Dendritic cell treated with granulocyte-macrophage colony-stimulating factor and Interleukin-4, amounts not matched to agents 40 ng/mL and 50 ng/mL, for 4 days (primary cell): ENCODE results near the gene VPS37C.
"Not testable (repeated sequence)": the region's sequence is repeated elsewhere in the genome, so short reads cannot be mapped to it uniquely, and the experiment has no call there.

Experiments
- H3K27ac Mint-ChIP-seq: one replicate; pipeline ENCODE4 v1.8.0; 2022; ENCODE audit warnings: mild to moderate bottlenecking, mixed read lengths
- H3K27me3 Mint-ChIP-seq: one replicate; pipeline ENCODE4 v1.8.0; 2022; ENCODE audit warnings: mild to moderate bottlenecking, mixed read lengths
- H3K36me3 Mint-ChIP-seq: one replicate; pipeline ENCODE4 v1.8.0; 2022; ENCODE audit warnings: low read depth, mixed read lengths
- H3K4me1 Mint-ChIP-seq: one replicate; pipeline ENCODE4 v1.8.0; 2022; ENCODE audit warnings: low read depth, mixed read lengths
- H3K4me3 Mint-ChIP-seq: one replicate; pipeline ENCODE4 v1.8.0; 2022; ENCODE audit warnings: mild to moderate bottlenecking, moderate library complexity, mixed read lengths
- H3K9me3 Mint-ChIP-seq: one replicate; pipeline ENCODE4 v1.8.0; 2022; ENCODE audit warnings: mixed read lengths
- intact Hi-C: fragments of 100-400 bp; cut with micrococcal nuclease; formaldehyde crosslinking; loops from one replicate; pipeline ENCODE4 v1.15.0; 2022

The VPS37C gene

GRCh38 chr11:61161190-61162091 lies at the start of gene VPS37C:
Gene VPS37C (minus strand): TSS chr11:61161426. CDS start chr11:61138829, 22,597 bp downstream.
- Mint-ChIP-seq H3K4me1 (peaks cover 73% of the 10 kb centered on the region), H3K4me3 (peak within 1 kb of the TSS; percentile 81), H3K36me3 (peaks cover 24% of the 10 kb centered on the region), H3K9me3 (no peaks in the 10 kb centered on the region), H3K27ac (peak within 1 kb of the TSS; percentile 93), H3K27me3 (no peaks in the 10 kb centered on the region)
- intact Hi-C loops = no loop called here

GRCh38 chr11:61210629-61211028 lies 49.4 kb upstream of the VPS37C start:
- H3K27ac Mint-ChIP-seq, H3K9me3 Mint-ChIP-seq, H3K36me3 Mint-ChIP-seq, H3K4me3 Mint-ChIP-seq, intact Hi-C loops, H3K4me1 Mint-ChIP-seq, H3K27me3 Mint-ChIP-seq: not testable (repeated sequence)

DNA sequence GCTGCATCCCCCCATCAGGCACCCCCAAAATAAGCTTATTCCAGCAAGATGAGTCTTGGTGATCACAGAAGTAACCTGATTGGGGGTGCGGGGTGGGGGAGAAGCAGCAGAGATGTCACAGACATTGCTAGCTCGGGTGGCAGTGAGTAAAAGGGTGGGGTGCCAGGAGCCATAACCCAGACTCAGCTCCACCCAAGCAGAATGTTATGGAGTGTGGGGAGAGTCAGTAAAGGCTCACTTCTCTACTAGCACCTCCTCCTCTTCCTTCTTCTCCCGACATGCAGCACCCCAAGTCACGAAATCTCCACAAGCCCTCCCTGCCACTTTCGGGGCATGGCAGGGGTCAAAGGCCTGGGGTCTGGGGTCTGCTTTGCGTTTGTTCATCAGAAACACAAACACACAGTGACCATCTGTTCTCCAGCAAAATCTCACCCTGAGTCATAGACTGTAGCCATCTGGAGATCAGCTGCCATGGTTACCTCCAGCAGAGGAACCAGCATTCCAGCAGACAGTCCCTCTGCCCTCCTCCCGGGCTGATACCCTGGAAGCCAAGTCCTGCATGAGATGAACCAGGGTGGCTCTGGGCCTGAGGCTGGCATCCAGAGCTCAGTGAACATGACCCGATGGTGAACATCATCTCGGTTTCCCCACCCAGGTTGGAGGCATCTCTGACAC lies 46.5 kb upstream of the VPS37C start:
- H3K27me3 Mint-ChIP-seq = not testable (repeated sequence)

DNA sequence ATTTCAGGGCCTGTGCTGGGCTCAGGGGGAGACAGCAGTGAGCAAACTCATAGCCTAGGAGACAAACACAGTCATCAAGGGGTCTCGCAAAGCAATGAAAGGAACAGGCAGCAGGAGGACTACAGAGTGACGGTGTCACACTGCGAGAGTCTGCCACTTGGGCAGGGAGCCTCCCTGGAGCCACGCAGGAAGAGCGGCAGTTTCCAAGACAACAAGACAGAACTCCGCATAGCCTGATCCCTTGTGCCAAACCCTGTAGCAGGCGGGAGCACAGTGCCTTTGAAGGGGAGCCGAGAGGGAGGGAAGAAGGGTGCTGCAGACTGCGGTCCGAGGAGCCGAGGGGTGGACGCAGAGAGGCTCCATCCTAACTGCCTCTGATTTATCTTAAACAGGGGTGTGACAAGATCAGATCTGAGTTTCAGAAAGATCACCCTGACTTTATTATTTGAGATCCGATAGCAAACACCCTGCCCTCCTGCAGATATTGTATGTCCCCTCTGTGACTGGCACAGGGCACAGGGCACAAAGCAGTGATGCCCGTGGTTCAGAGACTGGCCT lies 43.4 kb upstream of the VPS37C start:
- H3K9me3 Mint-ChIP-seq, intact Hi-C loops, H3K4me3 Mint-ChIP-seq, H3K36me3 Mint-ChIP-seq: not testable (repeated sequence)
- peak overlapping the region; percentile 46 for H3K27ac Mint-ChIP-seq
- H3K4me1 Mint-ChIP-seq = peaks cover 25% of the 10 kb centered on the region
- peaks cover 10% of the 10 kb centered on the region for H3K27me3 Mint-ChIP-seq

More for the DNA sequence above, 46.5 kb upstream of the VPS37C start:
- H3K4me3 Mint-ChIP-seq, H3K9me3 Mint-ChIP-seq, H3K27ac Mint-ChIP-seq, H3K36me3 Mint-ChIP-seq, intact Hi-C loops: not testable (repeated sequence)
- H3K4me1 Mint-ChIP-seq = peaks cover 17% of the 10 kb centered on the region

DNA sequence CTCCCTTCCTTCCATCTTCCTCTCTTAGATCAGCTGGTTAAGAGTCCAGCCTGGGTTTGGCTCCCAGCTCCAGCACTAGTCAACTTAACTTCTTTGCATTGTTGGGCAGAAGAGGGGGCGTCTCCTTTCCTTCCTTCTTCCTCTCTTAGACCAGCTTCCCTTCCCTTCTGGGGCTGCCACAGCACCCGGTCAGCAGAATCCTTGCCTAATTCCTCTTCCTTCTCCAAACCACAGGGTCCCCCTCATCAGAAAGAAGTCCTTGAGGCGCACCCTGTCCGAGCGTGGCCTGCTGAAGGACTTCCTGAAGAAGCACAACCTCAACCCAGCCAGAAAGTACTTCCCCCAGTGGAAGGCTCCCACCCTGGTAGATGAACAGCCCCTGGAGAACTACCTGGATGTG lies 42.6 kb upstream of the VPS37C start:
- H3K4me1 Mint-ChIP-seq = peaks cover 25% of the 10 kb centered on the region
- H3K9me3 Mint-ChIP-seq, H3K36me3 Mint-ChIP-seq, intact Hi-C loops: not testable (repeated sequence)
- peak overlapping the region; percentile 49 for H3K4me3 Mint-ChIP-seq
- peaks cover 10% of the 10 kb centered on the region for H3K27me3 Mint-ChIP-seq
- H3K27ac Mint-ChIP-seq = peak overlapping the region; percentile 47

DNA sequence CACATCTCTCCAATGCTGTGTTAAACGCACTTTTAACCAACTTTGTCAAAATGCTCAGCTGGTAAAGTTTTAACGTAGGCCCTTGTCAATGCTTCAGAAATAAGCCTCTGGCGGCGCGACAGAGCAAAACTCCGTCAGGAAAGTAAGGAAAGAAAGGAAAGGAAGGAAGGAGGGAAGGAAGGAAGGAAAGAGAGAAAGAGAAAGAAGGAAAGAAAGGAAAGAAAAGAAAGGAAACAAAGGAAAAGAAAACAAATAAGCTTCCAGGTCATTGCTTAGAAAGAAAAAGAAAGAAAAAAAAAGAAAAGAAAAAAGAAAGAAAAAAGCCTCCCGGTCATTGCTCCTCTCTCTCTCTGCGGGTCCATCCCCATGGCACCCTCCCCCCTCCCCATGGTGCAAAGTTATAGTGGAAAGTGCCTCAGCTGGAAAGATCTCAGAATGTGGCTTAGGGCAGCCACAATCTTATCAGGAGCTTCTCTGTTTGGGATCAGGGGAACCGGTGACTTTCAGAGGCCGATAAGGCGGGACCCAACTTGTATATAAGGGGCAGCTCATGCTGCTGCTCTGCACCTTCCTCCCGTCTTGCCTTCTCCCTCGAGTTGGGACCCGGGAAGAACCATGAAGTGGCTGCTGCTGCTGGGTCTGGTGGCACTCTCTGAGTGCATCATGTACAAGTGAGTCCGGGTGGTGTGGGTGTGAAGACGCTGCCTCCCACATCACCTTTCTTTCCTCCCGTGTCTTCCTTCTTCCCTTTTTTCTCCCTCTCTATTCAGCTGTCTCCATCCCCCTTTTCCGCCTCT lies 41.9 kb upstream of the VPS37C start, which contains the start of gene PGA3:
TSS of gene PGA3 (plus strand) at position 566 of the 797 bp plus-strand sequence. CDS start at position 616, 50 bp downstream.
- H3K9me3 Mint-ChIP-seq, intact Hi-C loops, H3K36me3 Mint-ChIP-seq: not testable (repeated sequence)
- Mint-ChIP-seq H3K27me3 (peaks cover 10% of the 10 kb centered on the region), H3K4me1 (peaks cover 25% of the 10 kb centered on the region), H3K27ac (peak within 1 kb of the TSS; percentile 47), H3K4me3 (peak within 1 kb of the TSS; percentile 49)

DNA sequence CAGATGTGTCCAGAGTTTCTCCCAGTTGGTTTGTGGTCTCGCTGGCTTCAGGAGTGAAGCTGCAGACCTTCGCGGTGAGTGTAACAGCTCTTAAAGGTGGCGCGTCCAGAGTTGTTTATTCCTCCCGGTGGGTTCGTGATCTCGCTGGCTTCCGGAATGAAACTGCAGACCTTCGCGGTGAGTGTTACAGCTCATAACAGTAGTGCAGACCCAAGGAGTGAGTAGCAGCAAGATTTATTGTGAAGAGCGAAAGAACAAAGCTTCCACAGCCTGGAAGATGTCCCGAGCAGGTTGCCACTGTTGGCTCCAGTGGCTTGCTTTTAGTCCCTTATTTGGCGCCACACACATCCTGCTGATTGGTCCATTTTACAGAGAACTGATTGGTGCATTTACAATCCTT lies 40.2 kb upstream of the VPS37C start:
- Mint-ChIP-seq H3K4me1 (peaks cover 25% of the 10 kb centered on the region), H3K9me3 (peaks cover 10% of the 10 kb centered on the region), H3K36me3 (no peaks in the 10 kb centered on the region), H3K27me3 (peaks cover 10% of the 10 kb centered on the region), H3K27ac (no peak overlapping the region), H3K4me3 (no peak overlapping the region)
- intact Hi-C loops = no loop called here

- H3K27me3 Mint-ChIP-seq = peaks cover 28% of the 10 kb centered on the region
- H3K27ac Mint-ChIP-seq = no peak overlapping the region
- peaks cover 10% of the 10 kb centered on the region for H3K9me3 Mint-ChIP-seq
- H3K36me3 Mint-ChIP-seq = no peaks in the 10 kb centered on the region
- no peak overlapping the region for H3K4me3 Mint-ChIP-seq
- intact Hi-C loops = no loop called here
- peaks cover 18% of the 10 kb centered on the region for H3K4me1 Mint-ChIP-seq
Observed at GRCh38 chr11:61198948-61199523, 37.8 kb upstream of the VPS37C start.

- peaks cover 10% of the 10 kb centered on the region for H3K9me3 Mint-ChIP-seq
- H3K4me3 Mint-ChIP-seq = no peak overlapping the region
- H3K4me1 Mint-ChIP-seq = peaks cover 14% of the 10 kb centered on the region
- H3K27me3 Mint-ChIP-seq = peaks cover 34% of the 10 kb centered on the region
- intact Hi-C loops = no loop called here
- no peaks in the 10 kb centered on the region for H3K36me3 Mint-ChIP-seq
- no peak overlapping the region for H3K27ac Mint-ChIP-seq
Observed at GRCh38 chr11:61198361-61198760, 37.1 kb upstream of the VPS37C start.

- Mint-ChIP-seq H3K36me3 (no peaks in the 10 kb centered on the region), H3K27me3 (peaks cover 28% of the 10 kb centered on the region), H3K27ac (peak overlapping the region; percentile 61), H3K4me3 (no peak overlapping the region), H3K4me1 (peaks cover 14% of the 10 kb centered on the region), H3K9me3 (peaks cover 10% of the 10 kb centered on the region)
- intact Hi-C loops = no loop called here
Observed at GRCh38 chr11:61195719-61196118, 34.5 kb upstream of the VPS37C start.

- no peak overlapping the region for H3K4me3 Mint-ChIP-seq
- peaks cover 24% of the 10 kb centered on the region for H3K27me3 Mint-ChIP-seq
- no peak overlapping the region for H3K27ac Mint-ChIP-seq
- intact Hi-C loops = no loop called here
- H3K9me3 Mint-ChIP-seq = peaks cover 10% of the 10 kb centered on the region
- H3K4me1 Mint-ChIP-seq = peaks cover 9% of the 10 kb centered on the region
- no peaks in the 10 kb centered on the region for H3K36me3 Mint-ChIP-seq
Observed at GRCh38 chr11:61194981-61195695, 33.9 kb upstream of the VPS37C start.

DNA sequence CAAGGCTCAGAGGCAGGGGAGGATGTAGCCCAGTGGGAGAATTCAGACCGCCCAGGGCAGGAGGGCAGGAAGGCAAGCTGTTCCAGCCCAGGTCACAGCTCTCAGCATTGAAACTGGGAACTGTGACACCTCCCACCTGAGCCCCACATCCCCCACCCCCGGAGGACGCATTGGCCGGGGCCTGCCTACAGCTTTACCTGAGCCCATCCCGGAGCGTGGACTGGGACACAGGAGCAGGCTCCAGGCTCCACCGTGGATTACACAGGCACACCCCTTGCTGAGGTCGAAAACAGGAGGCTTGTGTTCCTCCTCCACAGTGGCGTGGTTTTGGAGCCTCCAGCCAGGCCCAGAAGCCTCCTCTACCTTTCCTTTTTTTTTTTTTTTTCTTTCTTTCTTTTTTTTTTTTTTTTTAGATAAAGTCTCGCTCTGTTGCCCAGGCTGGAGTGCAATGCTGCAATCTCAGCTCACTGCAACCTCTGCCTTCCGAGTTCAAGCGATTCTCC lies 33.0 kb upstream of the VPS37C start:
- H3K4me1 Mint-ChIP-seq = peaks cover 16% of the 10 kb centered on the region

More for the DNA sequence above, 33.0 kb upstream of the VPS37C start:
- Mint-ChIP-seq H3K36me3 (no peaks in the 10 kb centered on the region), H3K9me3 (peaks cover 7% of the 10 kb centered on the region), H3K4me3 (no peak overlapping the region), H3K27ac (peak overlapping the region; percentile 37), H3K27me3 (peaks cover 28% of the 10 kb centered on the region)
- intact Hi-C loops = no loop called here
